Dendritic cell treated with granulocyte-macrophage colony-stimulating factor and Interleukin-4, amounts not matched to agents 40 ng/mL and 50 ng/mL, for 4 days (primary cell): Measurements from ENCODE around the gene C11orf52.

Source experiments
- H3K27ac Mint-ChIP-seq: one replicate; pipeline ENCODE4 v1.8.0; 2022; ENCODE audit warnings: mild to moderate bottlenecking, mixed read lengths
- H3K27me3 Mint-ChIP-seq: one replicate; pipeline ENCODE4 v1.8.0; 2022; ENCODE audit warnings: mild to moderate bottlenecking, mixed read lengths
- H3K36me3 Mint-ChIP-seq: one replicate; pipeline ENCODE4 v1.8.0; 2022; ENCODE audit warnings: low read depth, mixed read lengths
- H3K4me1 Mint-ChIP-seq: one replicate; pipeline ENCODE4 v1.8.0; 2022; ENCODE audit warnings: low read depth, mixed read lengths
- H3K4me3 Mint-ChIP-seq: one replicate; pipeline ENCODE4 v1.8.0; 2022; ENCODE audit warnings: mild to moderate bottlenecking, moderate library complexity, mixed read lengths
- H3K9me3 Mint-ChIP-seq: one replicate; pipeline ENCODE4 v1.8.0; 2022; ENCODE audit warnings: mixed read lengths
- intact Hi-C: fragments of 100-400 bp; cut with micrococcal nuclease; formaldehyde crosslinking; loops from one replicate; pipeline ENCODE4 v1.15.0; 2022

The C11orf52 gene

DNA sequence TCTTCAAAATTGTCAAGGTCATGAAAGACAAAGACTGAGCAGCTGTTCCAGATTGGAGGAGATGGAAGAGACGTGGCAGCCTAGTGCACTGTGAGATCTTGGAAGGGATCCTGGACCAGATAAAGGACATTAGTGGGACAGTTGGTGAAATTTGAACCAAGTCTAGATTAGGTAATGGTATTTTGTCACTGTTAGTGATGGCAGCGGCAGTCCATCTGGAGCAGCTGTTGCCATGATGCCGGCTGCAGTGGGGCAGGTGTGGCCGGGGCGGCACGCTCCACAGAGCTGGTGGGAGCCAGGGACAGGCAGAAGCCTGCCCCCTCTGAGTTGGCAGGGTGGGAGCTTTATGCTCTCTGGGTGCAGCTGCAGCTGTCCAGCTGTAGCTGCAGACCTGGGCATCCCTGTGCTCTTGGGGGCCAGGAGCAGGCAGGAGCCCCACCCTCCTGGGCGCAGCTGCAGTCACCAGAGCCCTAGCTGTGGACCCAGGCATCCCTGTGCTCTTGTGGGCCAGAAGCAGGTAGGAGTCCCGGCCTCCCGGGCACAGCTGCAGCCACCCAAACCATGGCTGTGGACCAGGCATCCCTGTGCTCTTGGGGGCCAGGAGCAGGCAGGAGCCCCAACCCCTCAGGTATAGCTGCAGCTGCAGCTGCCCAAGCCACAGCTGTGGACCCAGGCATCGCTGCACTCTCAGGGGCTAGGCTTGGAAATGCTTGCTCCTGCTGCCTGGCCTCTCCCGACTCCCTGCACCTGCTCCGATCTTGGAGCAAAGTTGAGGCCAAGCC lies 39.1 kb downstream of the C11orf52 start:
- H3K27ac Mint-ChIP-seq: no peak overlapping the region
- intact Hi-C loops: no loop called here
- H3K4me1 Mint-ChIP-seq: no peaks in the 10 kb centered on the region

DNA sequence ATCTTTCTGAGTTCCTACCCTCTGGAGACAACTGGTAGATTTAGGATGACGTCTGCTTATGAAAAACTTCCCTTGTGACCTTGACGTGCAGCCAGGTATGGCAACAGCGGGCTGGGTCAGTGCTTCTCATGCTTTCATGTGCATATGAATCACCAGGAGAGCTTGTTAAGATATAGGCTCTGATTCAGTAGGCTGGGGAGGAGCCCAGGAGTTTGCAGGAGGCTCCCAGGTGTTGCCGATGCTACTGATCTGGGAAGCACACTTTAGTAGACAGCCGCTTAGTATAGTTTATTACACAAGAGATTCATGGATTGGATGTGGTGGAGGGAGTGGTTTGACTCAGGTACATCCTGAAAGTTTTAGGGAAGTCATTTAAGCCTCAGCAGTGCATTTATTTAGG lies 42.2 kb downstream of the C11orf52 start:
- H3K27me3 Mint-ChIP-seq: no peaks in the 10 kb centered on the region
- H3K4me1 Mint-ChIP-seq: no peaks in the 10 kb centered on the region
- intact Hi-C loops: no loop called here
- H3K4me3 Mint-ChIP-seq: no peak overlapping the region
- H3K36me3 Mint-ChIP-seq: no peaks in the 10 kb centered on the region
- H3K27ac Mint-ChIP-seq: no peak overlapping the region
- H3K9me3 Mint-ChIP-seq: no peaks in the 10 kb centered on the region

More for the DNA sequence above, 39.1 kb downstream of the C11orf52 start:
- H3K36me3 Mint-ChIP-seq: no peaks in the 10 kb centered on the region
- no peaks in the 10 kb centered on the region for H3K27me3 Mint-ChIP-seq
- no peak overlapping the region for H3K4me3 Mint-ChIP-seq
- H3K9me3 Mint-ChIP-seq: no peaks in the 10 kb centered on the region

DNA sequence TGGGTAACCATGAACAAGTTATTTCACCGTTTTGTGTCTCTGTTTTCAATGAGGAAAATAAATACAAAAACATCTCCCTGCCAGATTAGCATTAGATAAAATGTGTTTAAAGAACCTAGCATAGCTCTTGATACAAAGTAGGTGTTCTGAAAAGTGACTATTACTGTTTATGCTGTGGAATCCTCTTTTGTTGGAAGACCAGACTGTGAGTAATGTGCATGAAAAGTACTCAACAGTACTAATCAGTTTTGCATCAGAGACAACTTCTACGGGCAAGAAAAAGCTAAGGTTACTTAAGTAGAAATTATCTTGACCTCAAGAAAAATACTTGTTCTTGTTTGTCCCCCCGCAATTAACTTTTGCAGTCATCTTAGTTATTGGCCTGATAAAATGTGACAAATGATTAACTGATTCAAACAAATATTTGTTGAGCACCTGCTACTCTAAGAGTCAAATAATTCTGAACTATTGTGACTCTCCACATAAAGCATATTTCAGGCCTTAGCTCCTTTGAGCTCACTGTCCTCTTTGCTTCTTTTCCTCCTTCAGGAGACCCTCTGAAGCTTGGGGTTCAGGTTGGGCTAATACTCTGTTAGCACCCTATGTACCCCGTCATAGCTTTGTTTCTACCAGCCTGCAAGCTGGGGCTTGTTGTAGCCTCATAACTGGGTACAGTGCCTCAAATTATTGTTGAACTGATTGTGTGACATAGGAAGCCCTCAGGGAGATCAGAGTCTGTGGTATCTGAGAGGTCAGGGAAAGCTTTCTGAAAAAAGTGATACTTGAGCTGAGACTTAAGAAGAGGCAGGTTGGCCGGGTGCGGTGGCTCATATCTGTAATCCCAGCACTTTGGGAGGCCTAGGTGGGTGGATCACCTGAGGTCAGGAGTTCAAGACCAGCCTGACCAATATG lies 42.9 kb downstream of the C11orf52 start:
- no peak overlapping the region for H3K4me3 Mint-ChIP-seq
- H3K4me1 Mint-ChIP-seq: no peaks in the 10 kb centered on the region
- H3K27me3 Mint-ChIP-seq: no peaks in the 10 kb centered on the region
- no peaks in the 10 kb centered on the region for H3K36me3 Mint-ChIP-seq
- H3K27ac Mint-ChIP-seq: no peak overlapping the region
- no peaks in the 10 kb centered on the region for H3K9me3 Mint-ChIP-seq
- intact Hi-C loops: no loop called here

DNA sequence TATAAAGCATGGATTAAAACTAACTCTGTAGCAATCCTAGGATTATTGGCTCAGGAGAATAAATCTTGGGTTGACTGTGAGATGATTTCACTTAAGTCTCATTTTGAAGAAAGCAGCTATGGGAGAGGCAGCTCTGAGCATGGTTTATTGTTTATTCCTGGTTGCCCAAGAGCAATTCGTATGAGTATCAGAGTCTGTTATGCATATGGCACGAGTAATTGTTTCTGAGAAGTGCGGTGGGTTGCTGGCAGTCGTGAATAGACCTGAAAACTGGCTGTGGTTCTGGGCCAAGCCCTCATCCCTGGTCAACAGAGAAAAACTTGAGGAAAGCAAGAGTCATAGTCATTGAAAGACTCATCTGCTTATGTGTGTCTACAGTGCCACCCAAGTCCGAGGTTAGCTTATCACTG lies 45.2 kb downstream of the C11orf52 start:
- H3K4me1 Mint-ChIP-seq: no peaks in the 10 kb centered on the region
- H3K27me3 Mint-ChIP-seq: no peaks in the 10 kb centered on the region
- H3K9me3 Mint-ChIP-seq: no peaks in the 10 kb centered on the region
- H3K36me3 Mint-ChIP-seq: no peaks in the 10 kb centered on the region
- no peak overlapping the region for H3K27ac Mint-ChIP-seq
- H3K4me3 Mint-ChIP-seq: no peak overlapping the region
- intact Hi-C loops: no loop called here

DNA sequence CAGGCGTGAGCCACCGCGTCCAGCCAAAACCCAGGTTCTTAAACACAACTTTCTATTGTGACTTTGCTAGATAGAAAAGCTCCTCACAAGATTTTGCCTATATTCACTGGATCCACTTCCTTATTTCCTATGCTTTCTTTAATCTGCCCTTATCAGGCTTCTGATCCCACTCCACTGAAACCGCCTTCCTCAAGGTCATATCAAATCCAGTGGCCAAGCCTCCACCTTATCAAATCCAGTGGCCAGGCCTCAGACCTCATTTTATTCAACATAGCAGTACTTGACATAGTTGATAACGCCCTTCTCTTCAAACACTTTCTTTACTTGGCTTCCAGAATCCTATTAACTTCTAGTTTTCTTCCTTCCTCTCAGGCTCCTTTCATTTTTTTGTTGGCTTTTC lies 48.0 kb downstream of the C11orf52 start:
- no peaks in the 10 kb centered on the region for H3K27me3 Mint-ChIP-seq
- no peaks in the 10 kb centered on the region for H3K9me3 Mint-ChIP-seq
- H3K4me3 Mint-ChIP-seq: no peak overlapping the region
- no peaks in the 10 kb centered on the region for H3K4me1 Mint-ChIP-seq
- H3K36me3 Mint-ChIP-seq: no peaks in the 10 kb centered on the region
- H3K27ac Mint-ChIP-seq: no peak overlapping the region
- intact Hi-C loops: no loop called here

DNA sequence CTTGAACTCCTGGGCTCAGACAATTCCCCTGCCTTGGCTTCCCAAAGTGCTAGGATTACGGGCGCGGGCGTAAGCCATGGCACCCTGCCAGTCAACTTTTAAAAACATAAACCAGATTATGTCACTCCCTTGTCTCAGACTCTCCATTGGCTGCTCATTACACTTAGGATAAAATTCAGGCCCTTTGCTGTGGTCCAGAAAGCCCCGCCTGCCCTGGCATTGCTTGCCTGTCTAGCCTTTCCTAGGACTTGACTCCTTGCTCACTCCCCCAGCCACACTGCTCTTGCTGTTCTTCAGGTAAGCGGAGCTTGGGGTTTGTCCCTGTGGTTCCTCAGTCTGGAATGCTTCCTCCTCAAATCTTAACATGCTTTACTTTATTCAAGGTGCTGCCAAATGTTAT lies 48.9 kb downstream of the C11orf52 start:
- Mint-ChIP-seq H3K9me3 (no peaks in the 10 kb centered on the region), H3K27me3 (no peaks in the 10 kb centered on the region), H3K36me3 (no peaks in the 10 kb centered on the region), H3K4me3 (no peak overlapping the region), H3K27ac (no peak overlapping the region), H3K4me1 (no peaks in the 10 kb centered on the region)
- intact Hi-C loops: no loop called here

DNA sequence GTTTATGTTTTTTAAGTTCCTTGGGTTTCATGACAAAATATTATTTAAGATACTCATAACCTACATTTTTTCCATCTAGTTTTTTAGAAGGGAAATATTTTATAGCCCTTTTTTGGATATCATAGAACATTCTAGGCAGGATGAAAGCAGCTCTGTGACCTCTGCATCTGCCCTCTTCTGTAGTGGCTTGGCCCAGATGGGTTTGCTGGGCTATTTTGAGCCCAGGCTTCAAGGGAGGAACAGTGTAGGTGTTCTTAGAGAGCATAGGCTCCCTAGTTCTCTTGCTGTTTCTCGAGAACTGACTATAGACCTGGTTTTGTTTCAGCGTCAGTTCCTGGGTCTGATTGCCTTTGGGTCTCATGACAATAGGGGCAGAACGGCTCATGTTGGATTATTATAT lies 50.6 kb downstream of the C11orf52 start:
- Mint-ChIP-seq H3K27ac (no peak overlapping the region), H3K4me3 (no peak overlapping the region), H3K27me3 (no peaks in the 10 kb centered on the region), H3K4me1 (no peaks in the 10 kb centered on the region), H3K9me3 (no peaks in the 10 kb centered on the region), H3K36me3 (no peaks in the 10 kb centered on the region)
- intact Hi-C loops: no loop called here

DNA sequence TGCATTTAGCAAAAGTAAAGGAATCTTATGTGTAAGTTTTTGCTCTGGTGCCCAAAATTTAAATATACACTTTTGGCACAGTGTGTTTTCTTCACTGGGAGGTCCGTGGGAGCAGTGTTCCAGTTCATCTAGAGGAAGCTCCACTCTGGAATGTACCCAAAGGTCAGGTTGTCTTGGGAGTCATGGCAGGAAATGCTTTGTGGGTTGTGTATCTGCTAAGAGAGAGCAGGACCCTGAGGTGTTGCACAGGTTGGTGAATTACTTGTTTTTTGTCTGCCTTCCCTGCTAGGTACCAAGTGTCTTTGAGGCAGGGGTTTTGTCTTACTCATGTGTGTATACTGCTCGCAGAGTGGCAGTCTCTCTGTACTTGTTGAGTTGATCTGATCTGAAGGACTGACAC lies 55.7 kb downstream of the C11orf52 start:
- H3K4me1 Mint-ChIP-seq: peaks cover 7% of the 10 kb centered on the region
- no peaks in the 10 kb centered on the region for H3K9me3 Mint-ChIP-seq
- no peak overlapping the region for H3K4me3 Mint-ChIP-seq
- H3K27me3 Mint-ChIP-seq: peaks cover 28% of the 10 kb centered on the region
- H3K36me3 Mint-ChIP-seq: no peaks in the 10 kb centered on the region
- intact Hi-C loops: no loop called here
- no peak overlapping the region for H3K27ac Mint-ChIP-seq

DNA sequence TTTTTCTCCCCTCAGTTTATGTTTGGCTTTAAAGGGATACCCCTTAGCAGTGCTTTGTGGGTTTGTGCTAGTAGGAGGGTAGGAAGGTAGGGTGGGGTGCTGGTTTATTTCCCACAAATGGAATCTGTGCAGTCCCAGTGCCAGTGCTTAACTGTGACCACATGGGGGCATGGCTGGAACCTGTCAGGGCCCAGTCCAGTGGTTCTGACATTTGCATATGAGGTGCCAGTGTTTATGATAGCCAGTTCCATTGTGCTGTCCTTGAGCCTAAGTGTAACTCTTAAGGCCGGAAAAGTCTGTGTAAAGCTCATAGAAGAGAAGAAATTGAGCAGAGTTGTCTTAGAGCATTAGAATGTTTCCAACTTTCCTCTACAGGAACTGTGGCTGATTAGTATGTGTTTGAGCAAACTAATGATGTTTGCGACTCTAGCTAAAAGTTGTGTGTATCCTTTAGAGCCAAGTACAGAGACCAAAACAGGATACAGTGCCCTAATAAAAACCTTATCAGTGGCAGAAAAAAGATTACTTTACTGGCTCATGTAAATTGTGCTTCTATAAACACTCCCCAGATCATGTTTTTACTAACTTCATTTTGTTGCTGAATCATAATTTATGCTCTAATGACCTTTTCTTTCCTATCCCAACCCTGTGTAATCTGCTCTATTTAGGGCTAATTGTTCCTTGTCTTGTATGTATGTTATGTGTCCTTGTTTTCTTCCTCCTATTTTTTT lies 56.5 kb downstream of the C11orf52 start:
- peaks cover 29% of the 10 kb centered on the region for H3K27me3 Mint-ChIP-seq
- H3K4me3 Mint-ChIP-seq: no peak overlapping the region
- no peaks in the 10 kb centered on the region for H3K36me3 Mint-ChIP-seq
- peaks cover 7% of the 10 kb centered on the region for H3K4me1 Mint-ChIP-seq
- H3K27ac Mint-ChIP-seq: no peak overlapping the region
- intact Hi-C loops: no loop called here
- no peaks in the 10 kb centered on the region for H3K9me3 Mint-ChIP-seq

DNA sequence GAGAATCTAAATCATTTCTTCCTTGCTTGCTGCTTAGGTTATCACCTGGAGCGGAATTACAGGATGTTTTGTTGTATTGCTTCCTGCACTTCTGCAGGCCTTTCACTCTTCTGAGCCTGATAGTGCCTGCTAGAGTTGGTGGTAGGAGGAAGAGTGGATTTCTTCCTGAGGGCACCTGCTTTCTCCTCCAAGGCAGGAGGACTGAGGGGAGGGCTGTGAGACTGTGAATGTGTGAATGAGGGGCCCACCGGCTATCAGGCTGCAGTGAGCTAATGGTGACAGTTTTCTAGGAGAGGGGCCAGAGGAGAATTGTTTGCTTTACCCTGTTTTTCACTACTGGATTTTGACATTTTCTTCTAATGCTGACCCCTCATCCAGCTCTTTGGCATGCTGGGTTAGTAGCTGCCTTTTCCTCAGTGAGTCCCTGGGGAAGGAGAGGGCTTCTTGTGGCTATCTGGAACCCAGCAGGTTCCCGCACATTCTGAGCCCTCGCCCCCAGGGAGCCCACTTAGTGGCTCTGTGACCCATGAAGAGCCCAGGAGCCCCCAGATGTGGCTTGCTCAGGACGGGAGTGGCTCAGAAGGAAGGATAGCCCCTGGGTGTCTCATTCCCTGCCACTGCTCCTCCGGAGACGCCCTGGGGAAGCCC lies 57.5 kb downstream of the C11orf52 start:
- Mint-ChIP-seq H3K4me3 (no peak overlapping the region), H3K27me3 (peaks cover 29% of the 10 kb centered on the region), H3K4me1 (peaks cover 7% of the 10 kb centered on the region), H3K27ac (no peak overlapping the region), H3K36me3 (no peaks in the 10 kb centered on the region), H3K9me3 (no peaks in the 10 kb centered on the region)
- intact Hi-C loops: no loop called here
